Stimulated activated CD4-positive, alpha-beta T cell treated with anti-CD3 and anti-CD28 coated beads, Interleukin-1b, Interleukin-23, amount 100 ng/mL, for 48 hours (primary cell): Measurements from ENCODE around the gene IYD.
"Not testable (repeated sequence)": the region's sequence is repeated elsewhere in the genome, so short reads cannot be mapped to it uniquely, and the experiment has no call there.

Experiments
- DNase-seq: peaks from one replicate; pipeline ENCODE4 v3.0.0-alpha.2; 2020

Gene IYD

GRCh38 chr6:150352321-150353296 lies 16.2 kb upstream of the IYD start:
- DNase-seq = no peak

- no peak for DNase-seq
Observed at GRCh38 chr6:150353445-150353844, 15.4 kb upstream of the IYD start.

- no peak for DNase-seq
Observed at GRCh38 chr6:150354754-150355571, 13.8 kb upstream of the IYD start.

GRCh38 chr6:150355932-150356331 lies 12.9 kb upstream of the IYD start:
- no peak for DNase-seq

GRCh38 chr6:150361876-150362275 lies 6.9 kb upstream of the IYD start:
- DNase-seq = no peak

- DNase-seq = no peak
Observed at GRCh38 chr6:150363733-150364132, 5.1 kb upstream of the IYD start.

GRCh38 chr6:150366118-150366778 lies 2.6 kb upstream of the IYD start:
- DNase-seq = no peak

GRCh38 chr6:150369408-150369807 lies 596 bp downstream of the IYD start:
- DNase-seq = no peak

GRCh38 chr6:150370112-150370511 lies 1.3 kb downstream of the IYD start:
- no peak for DNase-seq

GRCh38 chr6:150371356-150371755 lies 2.5 kb downstream of the IYD start:
- no peak for DNase-seq

GRCh38 chr6:150372051-150372450 lies 3.2 kb downstream of the IYD start:
- no peak for DNase-seq

GRCh38 chr6:150373260-150373701 lies 4.5 kb downstream of the IYD start:
- DNase-seq = peak; percentile 5

- not testable (repeated sequence) for DNase-seq
Observed at GRCh38 chr6:150374346-150374745, 5.5 kb downstream of the IYD start.

GRCh38 chr6:150377211-150377781 lies 8.5 kb downstream of the IYD start:
- DNase-seq = no peak

- DNase-seq = no peak
Observed at GRCh38 chr6:150380256-150380655, 11.4 kb downstream of the IYD start.

- DNase-seq = no peak
Observed at GRCh38 chr6:150382171-150382570, 13.4 kb downstream of the IYD start.

GRCh38 chr6:150391414-150391813 lies 22.6 kb downstream of the IYD start:
- DNase-seq = no peak

- no peak for DNase-seq
Observed at GRCh38 chr6:150391890-150392289, 23.1 kb downstream of the IYD start.

GRCh38 chr6:150392452-150393220 lies 23.8 kb downstream of the IYD start:
- DNase-seq = no peak

- no peak for DNase-seq
Observed at GRCh38 chr6:150394053-150394898, 25.5 kb downstream of the IYD start.

GRCh38 chr6:150394899-150395295 lies 26.1 kb downstream of the IYD start:
- no peak for DNase-seq
